Thyroid gland (tissue), 4 donors: ENCODE data around the gene GOLT1B.

Experiments used
- CTCF ChIP-seq, 6 experiments: fragments of 200-600 bp in 3 of 6; fragments of 450-650 bp in 3 of 6; sonication (generic) in 3 of 6; IDR thresholded peaks; one replicate each; pipeline ENCODE4 v1.5.1; 2016 to 2019; ENCODE audit warnings: antibody characterized with exemption in 6 of 6, mild to moderate bottlenecking in 2 of 6, inconsistent platforms in 1 of 6, moderate library complexity in 1 of 6
- POLR2A ChIP-seq, 2 donors: fragments of 450-650 bp; IDR thresholded peaks; one replicate each; pipeline ENCODE4 v1.6.1; 2017; ENCODE audit warnings: antibody characterized with exemption in 2 of 2, mild to moderate bottlenecking in 2 of 2, moderate library complexity in 1 of 2

GRCh38 chr12:21471294-21471693, 30.3 kb upstream of the GOLT1B start:
- no peak for TF ChIP-seq CTCF (IDR thresholded peaks at IDR 0.05)
- TF ChIP-seq POLR2A (IDR thresholded peaks at IDR 0.05): no peak
